K562 (cell line): ENCODE results near the gene ACTN3. TPM values are rescaled to one million over a fixed set of nuclear protein-coding genes. Genes with fewer than 3 reads are reported as not detected.

Source experiments
- DACH1 ChIP-seq: fragments of 450-650 bp; IDR thresholded peaks from 2 replicates; pipeline ENCODE4 v1.6.1; 2018; ENCODE audit not compliant: partially characterized antibody
- HNRNPLL ChIP-seq: fragments of 200-400 bp; formaldehyde crosslinking; IDR thresholded peaks from 2 replicates; pipeline ENCODE4 v1.6.1; 2017; ENCODE audit warnings: low read length, low read depth, mild to moderate bottlenecking; ENCODE audit not compliant: poor library complexity, severe bottlenecking
- KLF13 ChIP-seq: fragments of 450-650 bp; IDR thresholded peaks from 2 replicates; pipeline ENCODE4 v1.6.1; 2016; ENCODE audit warnings: missing genetic modification characterization, low read depth, mild to moderate bottlenecking, missing compliant biosample characterization, moderate library complexity, borderline replicate concordance
- MEIS2 ChIP-seq: fragments of 450-650 bp; IDR thresholded peaks from 2 replicates; pipeline ENCODE4 v1.6.1; 2014; ENCODE audit warnings: mild to moderate bottlenecking; ENCODE audit not compliant: partially characterized antibody
- NELFE ChIP-seq: IDR thresholded peaks from 2 replicates; pipeline ENCODE4 v1.6.1; 2011; ENCODE audit warnings: mild to moderate bottlenecking; ENCODE audit not compliant: insufficient read depth, insufficient read length
- NFATC3 ChIP-seq: fragments of 450-650 bp; IDR thresholded peaks from 2 replicates; pipeline ENCODE4 v1.6.1; 2017; ENCODE audit warnings: mild to moderate bottlenecking
- NR1H2 ChIP-seq: sonication (generic); formaldehyde crosslinking; IDR thresholded peaks from 2 replicates; pipeline ENCODE4 v1.4.0; 2020; ENCODE audit warnings: mild to moderate bottlenecking, missing genetic modification reagents
- POLR2AphosphoS5 ChIP-seq: IDR thresholded peaks from 2 replicates; pipeline ENCODE4 v1.6.1; 2011; ENCODE audit warnings: mild to moderate bottlenecking, low read depth, low read length, moderate library complexity; ENCODE audit not compliant: control insufficient read depth, insufficient read depth
- RBFOX2 ChIP-seq: fragments of 200-400 bp; formaldehyde crosslinking; IDR thresholded peaks from 2 replicates; pipeline ENCODE4 v1.6.1; 2017; ENCODE audit warnings: low read depth, mild to moderate bottlenecking, low read length, moderate library complexity
- SAFB ChIP-seq: fragments of 200-400 bp; formaldehyde crosslinking; IDR thresholded peaks from 2 replicates; pipeline ENCODE4 v1.6.1; 2017; ENCODE audit warnings: low read depth, low read length, borderline replicate concordance
- SLC30A9 ChIP-seq: fragments of 250-450 bp; sonication (Bioruptor Pico); IDR thresholded peaks from 2 replicates; pipeline ENCODE4 v1.8.0; 2022; ENCODE audit warnings: mild to moderate bottlenecking, moderate library complexity
- SRSF7 ChIP-seq: fragments of 200-400 bp; formaldehyde crosslinking; optimal IDR thresholded peaks from 2 replicates; pipeline ENCODE3; 2017; ENCODE audit warnings: mild to moderate bottlenecking, low read depth, low read length
- TAF1 ChIP-seq: IDR thresholded peaks from 2 replicates; pipeline ENCODE4 v1.6.1; 2011; ENCODE audit warnings: mild to moderate bottlenecking, low read length, moderate library complexity; ENCODE audit not compliant: insufficient read depth, control insufficient read depth, severe bottlenecking; ENCODE audit errors: extremely low read depth
- TBP ChIP-seq: optimal IDR thresholded peaks from 2 replicates; pipeline ENCODE3; 2011; ENCODE audit warnings: low read depth, low read length, improper control_type of control experiment
- TRIM24 ChIP-seq, 2 experiments: fragments of 450-650 bp; IDR thresholded peaks; 2 replicates each; pipeline ENCODE4 v1.6.1; 2016
- U2AF1 ChIP-seq: fragments of 200-400 bp; formaldehyde crosslinking; optimal IDR thresholded peaks from 2 replicates; pipeline ENCODE3; 2017; ENCODE audit warnings: mild to moderate bottlenecking, low read depth, low read length, moderate library complexity
- ZBED1 ChIP-seq: IDR thresholded peaks from 2 replicates; pipeline ENCODE4 v1.6.1; 2014
- ZNF316 ChIP-seq: fragments of 450-650 bp; IDR thresholded peaks from 2 replicates; pipeline ENCODE4 v1.6.1; 2016
- ZNF561 ChIP-seq: fragments of 450-650 bp; formaldehyde crosslinking; conservative IDR thresholded peaks from 2 replicates; pipeline ENCODE4 v1.4.0; 2020; ENCODE audit warnings: mild to moderate bottlenecking, moderate library complexity
- polyA plus RNA-seq, 8 experiments: library from polyadenylated mRNA; depleted of rRNA in 4 of 8; stranded (reverse) in 5 of 8; unstranded in 3 of 8; fragments of >200 nt; fragmentation: Nextera tagmentation in 2 of 8; fragmentation: Illumina TruSeq in 1 of 8; extraction: Ambion mirVana in 2 of 8; extraction: Trizol in 1 of 8; gene quantifications; 2 replicates each; pipeline versions ENCODE4 v1.2.1 to v1.2.3, GENCODE V29; 2011 to 2014; ENCODE audit warnings: inconsistent platforms in 1 of 8, missing spikeins in 1 of 8
- total RNA-seq, 7 experiments: library from RNA; depleted of rRNA in 6 of 7; stranded (reverse); fragments of >200 nt in 6 of 7; fragmentation: Illumina TruSeq in 2 of 7; extraction: Trizol in 2 of 7; gene quantifications; 2 replicates each; pipeline versions ENCODE4 v1.2.1 to v1.2.3, GENCODE V29; 2011 to 2021; ENCODE audit warnings: low replicate concordance in 1 of 7
- TF ChIP-seq, protein P1 (sequence below): fragments of 450-650 bp; IDR thresholded peaks from 2 replicates; pipeline ENCODE4 v1.6.1; 2016
- TF ChIP-seq, protein P2 (sequence below): fragments of 250-450 bp; sonication (Bioruptor Pico); IDR thresholded peaks from 2 replicates; pipeline ENCODE4 v1.8.0; 2022; ENCODE audit warnings: moderate library complexity, mild to moderate bottlenecking, inconsistent platforms
- TF ChIP-seq, protein P3 (sequence below), 2 experiments: fragments of 450-650 bp in 1 of 2; sonication (generic) in 1 of 2; formaldehyde crosslinking; conservative IDR thresholded peaks; 2 replicates each; pipeline versions ENCODE4 v1.4.0 to v1.8.1; 2020 to 2022; ENCODE audit warnings: mild to moderate bottlenecking in 1 of 2, missing genetic modification reagents in 1 of 2

The ACTN3 gene
- total and polyA plus RNA-seq, 9 of the 15 experiments (the other 6 are each of a cell fraction or from before 2014, with no cell fraction given): not detected

DNA sequence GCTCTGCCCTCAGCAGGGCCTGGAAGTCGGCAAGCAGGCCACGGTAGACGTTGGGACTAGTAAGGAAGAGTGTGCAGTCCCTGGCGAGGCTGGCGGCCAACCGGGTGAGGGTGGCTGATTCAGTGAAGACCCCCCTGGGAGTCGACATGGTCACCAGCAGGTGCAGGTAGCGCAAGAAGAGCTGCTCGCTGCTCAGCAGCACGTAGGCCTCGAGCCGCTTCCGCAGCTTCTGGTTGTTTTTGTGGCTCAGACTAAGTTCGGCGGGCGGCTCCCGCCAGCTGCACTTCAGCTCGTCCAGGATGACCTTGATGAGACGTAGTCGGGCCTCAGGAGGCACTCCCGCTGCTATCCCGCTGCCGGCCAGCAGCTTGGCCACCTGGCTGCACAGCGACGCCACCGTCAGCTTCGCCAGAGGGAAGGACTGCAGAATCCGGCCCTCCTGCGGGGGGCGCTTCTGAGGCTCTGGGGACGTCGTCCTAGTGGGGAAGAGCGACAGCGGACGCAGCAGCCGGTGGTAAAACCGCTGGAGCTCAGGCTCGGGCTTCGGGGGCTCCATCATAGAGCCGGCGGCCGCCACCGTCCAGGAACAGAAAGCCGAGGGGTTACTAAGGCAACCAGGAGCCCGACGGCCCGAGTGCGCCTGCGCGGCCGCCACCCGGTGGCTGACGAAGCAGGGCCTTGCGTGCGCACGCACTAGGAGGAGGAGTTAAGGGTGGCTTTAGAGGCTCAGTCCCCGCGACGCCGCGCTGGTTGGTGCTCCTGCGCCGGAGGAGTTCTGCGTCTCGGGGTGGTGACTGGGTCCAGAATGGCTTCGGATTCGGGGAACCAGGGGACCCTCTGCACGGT is 46.0 kb downstream of the ACTN3 start, which contains the start of the genes CCDC87 and CCS (continued):
- no peak for TF ChIP-seq NELFE
- TF ChIP-seq ZNF561 (CRISPR knock-in tag): no peak
- peak; percentile 73 for TF ChIP-seq HNRNPLL
- TF ChIP-seq NR1H2 (CRISPR knock-in tag): 0 out of 2 replicates have a peak, but pooled peaks have one; percentile 59
- TF ChIP-seq, protein P1, sequence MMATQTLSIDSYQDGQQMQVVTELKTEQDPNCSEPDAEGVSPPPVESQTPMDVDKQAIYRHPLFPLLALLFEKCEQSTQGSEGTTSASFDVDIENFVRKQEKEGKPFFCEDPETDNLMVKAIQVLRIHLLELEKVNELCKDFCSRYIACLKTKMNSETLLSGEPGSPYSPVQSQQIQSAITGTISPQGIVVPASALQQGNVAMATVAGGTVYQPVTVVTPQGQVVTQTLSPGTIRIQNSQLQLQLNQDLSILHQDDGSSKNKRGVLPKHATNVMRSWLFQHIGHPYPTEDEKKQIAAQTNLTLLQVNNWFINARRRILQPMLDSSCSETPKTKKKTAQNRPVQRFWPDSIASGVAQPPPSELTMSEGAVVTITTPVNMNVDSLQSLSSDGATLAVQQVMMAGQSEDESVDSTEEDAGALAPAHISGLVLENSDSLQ: peak; percentile 49; the same call in 1 of the 2 replicates
- TF ChIP-seq, protein P2, sequence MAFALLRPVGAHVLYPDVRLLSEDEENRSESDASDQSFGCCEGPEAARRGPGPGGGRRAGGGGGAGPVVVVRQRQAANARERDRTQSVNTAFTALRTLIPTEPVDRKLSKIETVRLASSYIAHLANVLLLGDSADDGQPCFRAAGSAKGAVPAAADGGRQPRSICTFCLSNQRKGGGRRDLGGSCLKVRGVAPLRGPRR (CRISPR knock-in tag): no peak
- peak; percentile 37 to 76; a peak in 2 of 4 replicates for TF ChIP-seq TRIM24 (IDR thresholded peaks at IDR 0.05)
- TF ChIP-seq U2AF1: no peak
- TF ChIP-seq SAFB: no peak
- 0 out of 2 replicates have a peak, but pooled peaks have one; percentile 19 for TF ChIP-seq ZBED1
- peak; percentile 79 for TF ChIP-seq POLR2AphosphoS5
- TF ChIP-seq RBFOX2: peak; percentile 96
- TF ChIP-seq MEIS2: peak; percentile 90
- TF ChIP-seq NFATC3: no peak
- TF ChIP-seq SRSF7: no peak
- TF ChIP-seq DACH1: peak; percentile 51
- TF ChIP-seq TAF1: peak; percentile 75
- TF ChIP-seq TBP: peak; percentile 68
- no peak for TF ChIP-seq KLF13 (tag)
- TF ChIP-seq SLC30A9 (CRISPR knock-in tag): no peak
- TF ChIP-seq, protein P3, sequence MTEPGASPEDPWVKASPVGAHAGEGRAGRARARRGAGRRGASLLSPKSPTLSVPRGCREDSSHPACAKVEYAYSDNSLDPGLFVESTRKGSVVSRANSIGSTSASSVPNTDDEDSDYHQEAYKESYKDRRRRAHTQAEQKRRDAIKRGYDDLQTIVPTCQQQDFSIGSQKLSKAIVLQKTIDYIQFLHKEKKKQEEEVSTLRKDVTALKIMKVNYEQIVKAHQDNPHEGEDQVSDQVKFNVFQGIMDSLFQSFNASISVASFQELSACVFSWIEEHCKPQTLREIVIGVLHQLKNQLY (CRISPR knock-in tag; conservative IDR thresholded peaks at IDR 0.05): no peak
- peak; percentile 46; the same call in 1 of the 2 replicates for TF ChIP-seq ZNF316
